Measurements from ENCODE around the gene MRAP.
"Not testable (repeated sequence)": the region's sequence is repeated elsewhere in the genome, so short reads cannot be mapped to it uniquely, and the experiment has no call there.

The MRAP gene

DNA sequence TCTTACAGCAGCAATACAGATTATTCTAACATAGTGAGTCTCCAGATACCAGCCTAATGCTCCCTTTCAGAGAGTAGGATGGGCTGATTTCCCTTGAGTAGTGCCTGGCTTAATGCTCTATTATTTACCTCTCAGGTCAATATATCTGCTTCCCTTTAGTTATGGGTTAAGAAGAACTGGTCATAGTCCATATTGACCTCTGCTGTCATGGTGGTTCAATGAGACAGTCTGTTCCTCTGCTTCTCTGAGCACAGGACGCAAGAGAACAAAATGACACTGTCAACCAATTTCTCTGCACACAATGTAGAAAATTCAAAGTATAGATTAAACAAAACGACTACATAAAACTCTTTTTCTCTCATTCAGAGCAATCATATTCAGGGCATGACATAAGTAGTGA, 2.9 kb downstream of the MRAP start:
- DNase-seq = no peak

DNA sequence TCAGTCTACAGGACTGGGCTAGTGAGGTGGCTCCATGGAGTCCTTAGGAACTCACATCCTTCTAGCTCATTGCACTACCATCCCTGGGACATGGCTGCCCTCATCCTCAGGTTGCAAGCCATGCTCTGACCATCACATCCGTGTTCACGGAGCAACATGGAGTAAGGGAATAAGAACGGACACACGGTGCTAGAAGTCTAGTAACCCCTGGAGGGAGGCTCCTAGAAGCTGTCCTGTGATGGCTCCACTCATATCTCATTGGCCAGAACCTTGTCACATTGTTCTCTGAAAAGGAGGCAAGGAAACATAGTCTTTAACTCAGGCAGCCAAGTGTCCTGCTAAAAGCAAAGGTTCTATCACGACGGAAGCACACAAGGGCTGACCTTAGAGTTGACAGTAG, 3.9 kb downstream of the MRAP start:
- DNase-seq = no peak

DNA sequence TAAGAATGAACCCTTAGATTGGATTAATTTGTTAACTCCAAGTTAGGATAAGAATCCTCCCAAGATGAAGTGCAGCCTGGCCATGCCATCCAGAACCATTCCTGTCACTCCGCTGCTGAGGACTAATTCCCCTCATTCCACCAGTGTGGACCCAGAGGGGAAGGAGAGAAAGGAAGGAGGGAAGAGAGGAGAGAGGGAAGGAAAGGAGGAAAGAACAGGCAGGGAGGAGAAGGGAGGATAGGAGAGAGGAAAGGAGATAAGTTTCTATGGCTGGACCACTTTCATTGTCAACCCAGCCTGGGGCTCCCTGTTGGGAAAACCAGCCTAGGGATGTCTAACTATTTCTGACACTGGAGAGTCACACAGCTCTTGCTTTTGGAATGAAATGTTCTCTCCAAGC, 4.7 kb downstream of the MRAP start:
- DNase-seq = no peak

DNA sequence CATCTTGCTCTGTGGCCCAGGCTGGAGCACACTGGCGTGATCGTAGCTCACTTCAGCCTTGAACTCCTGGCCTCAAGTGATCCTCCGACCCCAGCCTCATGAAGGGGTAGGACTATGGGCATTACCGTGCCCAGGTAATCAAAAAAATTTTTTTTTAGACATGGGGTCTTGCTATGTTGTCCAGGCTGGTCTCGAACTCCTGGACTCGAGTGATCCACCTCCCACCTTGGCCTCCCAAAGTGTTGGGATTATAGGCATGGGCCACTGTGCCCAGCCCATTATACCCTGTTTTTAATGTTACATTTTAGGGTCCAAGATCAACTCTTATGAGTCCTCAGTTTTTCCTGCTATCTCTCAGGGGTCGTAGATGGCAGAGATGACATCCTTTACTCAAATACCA, 6.3 kb downstream of the MRAP start:
- DNase-seq = no peak

DNA sequence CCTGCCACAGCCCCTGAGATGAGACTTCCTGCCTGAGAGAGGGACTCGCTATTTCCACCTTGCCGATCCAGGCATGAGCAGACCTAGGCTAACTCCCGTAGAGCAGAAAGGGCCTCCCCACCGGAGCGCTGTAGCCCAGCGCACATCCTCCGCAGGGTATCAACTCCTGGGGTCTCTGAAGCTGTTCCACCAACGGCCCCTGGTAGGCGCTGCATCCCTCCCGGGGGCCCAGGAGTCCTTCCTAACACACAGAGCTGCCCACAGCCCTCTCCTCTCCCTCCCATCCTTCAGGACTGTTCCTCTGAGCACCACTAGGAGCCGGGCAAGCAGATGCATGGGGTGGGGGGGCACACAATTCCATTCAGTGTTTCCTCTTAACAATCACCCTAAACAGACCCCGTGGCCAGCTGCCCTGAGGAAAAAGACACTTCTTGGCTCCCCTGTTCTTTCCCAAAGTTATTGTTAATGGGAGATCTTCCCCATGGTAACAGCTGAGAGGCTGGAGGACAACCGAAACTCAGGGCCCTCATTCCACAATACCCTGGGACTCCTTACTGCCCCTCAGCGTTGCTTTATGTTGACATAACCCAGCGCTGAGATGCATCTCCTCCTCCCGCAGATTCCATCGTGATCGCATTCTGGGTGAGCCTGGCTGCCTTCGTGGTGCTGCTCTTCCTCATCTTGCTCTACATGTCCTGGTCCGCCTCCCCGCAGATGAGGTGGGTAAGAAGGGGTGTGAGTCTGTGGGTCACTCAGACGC, 7.5 kb downstream of the MRAP start:
- DNase-seq = no peak

DNA sequence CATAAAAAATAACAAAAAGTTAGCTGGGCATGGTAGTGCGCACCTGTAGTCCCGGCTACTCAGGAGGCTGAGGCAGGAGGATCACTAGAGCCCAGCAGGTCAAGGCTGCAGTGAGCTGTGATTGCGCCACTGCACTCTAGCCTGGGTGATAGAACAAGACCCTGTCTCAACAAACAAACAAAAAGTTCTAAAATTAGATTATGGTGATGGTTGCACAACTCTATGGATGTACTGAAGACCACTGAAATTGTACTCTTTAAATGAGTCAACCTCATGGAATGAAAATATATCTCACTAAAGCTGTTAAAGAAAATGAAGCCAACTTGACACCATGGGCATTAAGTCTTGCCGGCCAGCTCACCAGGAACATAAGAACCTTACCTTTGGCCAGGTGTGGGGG, 9.1 kb downstream of the MRAP start:
- no peak for DNase-seq

DNA sequence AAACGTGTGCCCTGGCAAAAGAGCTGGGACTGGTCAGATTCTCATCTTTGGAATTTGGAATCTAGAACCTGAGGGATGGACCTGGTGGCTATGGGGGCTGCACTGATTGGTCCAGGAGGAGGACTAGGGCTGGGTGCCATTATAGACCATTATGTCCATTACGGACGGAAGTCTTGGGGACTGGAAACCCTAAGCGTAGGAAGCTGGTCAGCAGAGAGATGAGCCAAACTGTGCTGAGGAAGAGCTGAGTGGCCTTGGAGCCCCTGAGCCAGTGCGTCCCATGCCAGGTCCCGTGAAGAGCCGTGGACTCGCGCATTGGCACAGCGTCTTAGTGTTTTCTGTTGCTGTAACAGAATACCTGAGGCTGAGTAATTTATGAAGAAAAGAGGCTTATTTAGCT, 10.0 kb downstream of the MRAP start:
- no peak for DNase-seq

DNA sequence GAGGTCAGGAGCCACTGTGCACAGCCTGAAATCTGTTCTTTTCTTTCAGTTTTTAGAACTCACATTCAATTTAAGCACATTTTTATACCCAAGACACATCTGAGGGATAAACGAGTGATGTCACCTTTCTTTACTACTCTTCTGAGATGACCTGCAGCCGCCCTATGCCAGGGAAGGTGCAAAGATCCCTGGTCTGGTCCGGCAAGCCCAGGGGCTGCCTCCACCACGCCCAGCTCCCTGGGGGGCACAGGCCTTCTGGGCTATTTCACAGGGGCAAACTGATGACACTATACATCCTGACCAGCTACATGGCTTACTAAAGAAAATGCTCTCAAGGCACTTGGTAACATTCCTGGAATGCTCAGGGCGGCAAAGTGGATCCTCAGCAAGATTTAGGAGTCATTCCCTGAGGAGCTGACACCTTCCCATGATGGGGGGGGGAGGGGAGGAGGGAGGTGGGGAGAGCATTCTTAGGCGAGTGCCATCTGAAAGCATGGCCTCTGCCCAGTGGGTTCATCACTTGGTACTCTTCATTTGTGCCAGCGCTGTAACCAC, 11.3 kb downstream of the MRAP start:
- no peak for DNase-seq

DNA sequence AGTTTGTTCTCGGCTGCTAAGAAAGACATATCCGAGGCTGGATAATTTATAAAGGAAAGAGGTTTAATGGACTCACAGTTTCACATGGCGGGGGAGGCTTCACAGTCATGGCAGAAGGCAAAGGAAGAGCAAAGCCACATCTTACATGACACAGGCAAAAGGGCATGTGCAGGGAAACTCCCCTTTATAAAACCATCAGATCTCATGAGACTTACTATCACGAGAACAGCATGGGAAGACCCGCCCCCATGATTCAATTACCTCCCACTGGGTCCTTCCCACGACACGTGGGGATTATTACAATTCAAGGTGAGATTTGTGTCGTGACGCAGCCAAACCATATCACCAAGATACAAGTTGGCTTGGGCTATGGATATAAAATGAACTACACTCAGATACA, 12.3 kb downstream of the MRAP start:
- not testable (repeated sequence) for DNase-seq

DNA sequence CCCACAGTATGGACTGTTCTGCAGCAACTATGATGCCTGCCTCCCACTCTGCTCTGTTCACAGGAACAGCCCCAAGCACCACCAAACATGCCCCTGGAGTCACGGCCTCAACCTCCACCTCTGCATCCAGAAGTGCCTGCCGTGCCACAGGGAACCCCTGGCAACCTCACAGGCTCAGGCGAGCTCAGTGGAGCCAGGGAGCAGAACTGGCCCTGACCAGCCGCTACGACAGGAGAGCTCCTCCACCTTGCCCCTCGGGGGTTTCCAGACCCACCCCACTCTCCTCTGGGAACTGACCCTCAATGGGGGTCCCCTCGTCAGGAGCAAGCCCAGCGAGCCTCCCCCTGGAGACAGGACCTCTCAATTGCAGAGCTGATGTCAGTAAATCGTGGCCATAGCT, 13.0 kb downstream of the MRAP start:
- no peak for DNase-seq

DNA sequence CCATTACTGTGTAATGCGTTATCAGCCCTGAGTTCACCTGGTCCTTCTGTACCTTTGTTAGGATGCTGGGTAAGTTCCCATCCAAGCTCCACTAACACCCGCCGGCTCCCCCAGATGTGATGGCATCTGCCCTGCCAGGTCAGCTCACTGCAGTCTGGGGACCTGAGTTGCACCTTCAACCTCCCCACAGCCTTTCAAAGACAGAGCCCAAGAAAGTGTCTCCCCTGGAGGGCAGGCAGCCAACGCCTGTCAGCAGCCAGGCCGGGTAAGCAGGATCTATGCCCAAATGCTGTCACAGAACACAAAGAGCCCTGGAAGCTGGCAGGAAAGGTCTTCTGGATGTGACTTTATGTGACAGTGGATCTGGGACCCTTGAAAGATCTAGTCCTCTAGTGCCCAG, 13.7 kb downstream of the MRAP start:
- DNase-seq = no peak

DNA sequence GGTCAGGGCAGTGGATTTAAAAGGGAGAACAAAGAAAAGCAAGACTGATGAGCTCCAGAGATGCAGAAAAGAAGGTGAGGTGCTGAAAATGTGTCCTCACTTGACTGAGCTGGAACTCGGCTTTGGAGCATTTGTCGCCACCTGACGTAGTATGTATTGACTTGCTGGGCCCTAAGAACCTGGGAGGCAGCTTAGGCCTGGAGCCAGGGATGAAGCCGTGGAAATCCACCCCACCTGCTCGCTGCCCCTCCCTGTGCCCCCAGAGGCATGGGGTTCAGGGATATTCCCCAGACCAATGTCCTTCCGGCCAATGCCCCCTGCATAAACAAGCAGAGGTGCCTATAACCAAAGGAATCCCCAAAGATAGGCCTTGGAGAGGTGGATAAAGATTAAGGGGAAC, 14.3 kb downstream of the MRAP start:
- DNase-seq = no peak

DNA sequence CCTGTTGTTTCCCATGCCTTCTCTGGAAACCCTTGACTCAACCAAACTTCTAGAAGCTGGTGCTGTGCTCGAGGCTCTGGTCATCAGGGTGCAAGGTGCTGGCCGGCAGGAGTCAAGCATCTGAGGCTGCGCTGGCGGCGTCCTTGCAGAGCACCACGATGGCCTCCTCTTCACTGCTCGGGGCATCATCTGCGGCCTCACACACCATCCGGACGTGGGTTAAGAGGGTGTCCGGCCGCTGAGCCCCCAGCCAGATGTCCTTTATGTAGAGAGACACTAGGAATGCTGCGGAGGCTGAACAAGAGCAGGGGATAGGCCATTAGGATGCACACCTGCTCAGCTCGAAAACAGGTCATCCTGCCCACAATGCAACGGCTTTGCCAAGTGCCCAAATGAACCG, 16.2 kb downstream of the MRAP start:
- no peak for DNase-seq

DNA sequence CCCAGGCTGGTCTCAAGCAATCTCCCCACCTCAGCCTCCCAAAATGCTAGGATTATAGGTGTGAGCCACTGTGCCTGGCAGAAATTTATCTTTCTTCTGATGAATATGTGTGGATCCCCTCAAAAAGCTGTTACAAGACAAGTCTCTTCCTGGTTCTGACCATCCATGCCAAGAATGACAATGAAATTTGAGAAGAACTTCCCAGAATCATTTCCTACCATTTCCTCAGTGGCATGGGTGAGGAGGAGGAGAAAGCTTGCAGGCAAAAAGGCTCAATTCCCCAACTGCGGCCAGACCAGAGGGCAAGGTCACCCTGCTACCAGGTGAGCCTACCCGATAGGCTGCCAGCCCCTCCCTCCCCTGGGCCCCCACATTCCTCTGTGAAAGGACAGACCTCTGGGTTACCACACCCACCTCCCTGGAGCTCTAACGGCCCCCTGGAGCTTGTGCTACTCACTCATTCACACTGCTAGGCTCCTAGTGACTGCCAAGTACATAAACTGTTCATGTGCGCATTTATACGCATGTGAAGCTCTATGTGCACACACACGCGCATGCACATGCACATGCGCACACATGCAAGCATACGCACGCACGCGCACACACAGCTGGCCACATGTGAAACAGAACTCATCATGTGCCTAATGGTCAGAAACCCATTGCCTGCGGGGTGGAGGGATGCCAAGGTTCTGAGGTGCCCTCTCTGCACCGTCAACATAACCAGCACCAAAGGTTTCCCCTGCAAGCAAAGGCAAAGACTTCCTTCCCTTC, 17.0 kb downstream of the MRAP start:
- no peak for DNase-seq

DNA sequence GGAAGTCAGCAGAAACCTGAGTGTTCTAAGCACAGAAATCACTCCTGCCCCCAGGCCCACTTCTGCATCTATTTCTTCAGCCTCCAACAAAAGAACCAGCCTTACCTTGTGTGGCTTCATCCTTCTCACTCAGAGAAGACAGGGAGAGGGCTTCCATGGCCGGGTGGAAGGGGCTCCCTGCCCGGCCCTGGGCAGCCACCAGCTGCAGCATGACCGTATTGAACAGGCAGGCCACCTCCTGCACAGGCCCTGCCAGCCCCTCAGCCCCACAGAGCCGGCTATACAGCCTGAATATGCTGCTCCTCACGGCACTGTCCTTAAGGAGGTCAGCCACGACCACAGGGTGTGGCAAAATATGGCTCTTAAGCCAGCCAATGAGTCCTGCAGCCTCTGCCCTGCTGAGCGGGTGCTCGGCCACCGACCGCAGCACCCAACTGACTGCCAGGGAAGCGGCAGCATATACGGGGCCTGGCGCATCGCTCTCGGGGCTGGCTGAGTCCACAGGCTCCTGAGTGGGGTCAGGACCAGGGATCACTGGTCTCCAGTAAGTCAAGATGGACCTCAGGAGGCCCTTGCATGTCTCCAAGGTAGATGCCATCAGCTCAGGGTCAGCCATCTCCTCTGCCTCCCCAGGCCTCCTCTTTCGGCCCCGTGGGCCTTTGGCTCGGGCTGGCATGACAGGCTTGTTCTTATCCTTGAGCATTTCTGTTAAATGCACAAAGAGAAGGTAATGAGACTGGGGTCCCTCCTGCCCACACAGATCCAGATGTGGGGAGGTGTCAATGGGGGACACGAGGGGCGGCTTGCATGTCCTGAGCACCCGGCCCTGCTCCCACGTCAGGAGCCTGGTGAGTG, 17.9 kb downstream of the MRAP start:
- no peak for DNase-seq

DNA sequence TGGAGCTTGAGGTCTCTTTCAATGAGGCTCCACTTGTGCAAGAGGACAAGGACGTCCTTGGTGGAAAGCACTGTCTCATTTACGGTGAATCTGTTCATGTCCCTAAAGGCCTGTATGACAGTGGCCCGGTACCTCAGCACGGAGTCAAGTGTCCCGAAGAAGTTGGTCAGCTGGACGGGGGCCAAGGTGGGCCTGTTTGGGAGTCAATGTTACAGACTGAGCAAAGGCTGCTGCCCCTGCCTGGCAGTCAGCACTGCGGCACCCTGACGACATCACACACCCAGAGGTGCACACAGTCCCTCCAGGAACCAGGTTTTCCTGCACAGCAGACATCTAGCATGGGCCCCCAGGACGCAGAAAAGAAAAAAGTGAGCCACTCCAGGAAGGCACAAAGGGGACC, 19.1 kb downstream of the MRAP start:
- no peak for DNase-seq

DNA sequence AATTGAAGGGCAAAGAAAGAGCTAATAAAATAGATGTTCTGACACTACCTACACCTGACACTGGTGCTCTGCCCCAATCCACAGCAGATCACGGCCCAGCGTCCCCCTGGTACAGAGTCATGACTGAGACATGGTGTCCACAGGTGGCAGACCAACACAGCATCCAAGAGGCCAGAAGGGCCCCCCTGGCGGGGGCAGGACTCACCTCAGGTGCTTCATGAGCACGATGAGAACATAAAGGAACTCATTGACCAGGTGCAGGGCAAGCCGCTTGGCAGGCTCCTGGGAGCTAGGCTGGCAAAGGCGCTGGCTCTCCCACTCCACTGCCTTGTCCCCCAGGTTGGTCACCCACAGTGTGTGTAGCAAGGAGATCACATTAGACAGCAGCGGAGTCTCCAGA, 20.4 kb downstream of the MRAP start:
- no peak for DNase-seq

DNA sequence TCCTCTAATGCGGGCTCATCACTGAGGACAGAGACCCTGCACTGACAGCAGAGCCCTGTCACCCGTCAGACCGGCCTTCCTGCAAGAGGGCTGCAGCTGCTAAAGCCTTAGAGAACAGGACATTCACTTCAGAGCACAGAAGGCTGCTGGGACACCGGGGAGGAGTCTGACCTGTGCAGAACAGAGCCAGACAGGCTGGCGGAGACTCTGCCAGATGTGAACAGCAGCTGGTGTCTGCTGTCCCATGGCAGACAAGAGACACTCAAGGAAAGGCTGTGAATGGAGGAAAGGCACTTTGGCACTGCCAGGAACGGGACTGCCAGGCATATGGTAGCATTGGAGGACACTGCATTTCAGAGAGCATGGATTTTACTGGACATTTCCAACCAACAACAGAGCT, 21.4 kb downstream of the MRAP start:
- DNase-seq = no peak

DNA sequence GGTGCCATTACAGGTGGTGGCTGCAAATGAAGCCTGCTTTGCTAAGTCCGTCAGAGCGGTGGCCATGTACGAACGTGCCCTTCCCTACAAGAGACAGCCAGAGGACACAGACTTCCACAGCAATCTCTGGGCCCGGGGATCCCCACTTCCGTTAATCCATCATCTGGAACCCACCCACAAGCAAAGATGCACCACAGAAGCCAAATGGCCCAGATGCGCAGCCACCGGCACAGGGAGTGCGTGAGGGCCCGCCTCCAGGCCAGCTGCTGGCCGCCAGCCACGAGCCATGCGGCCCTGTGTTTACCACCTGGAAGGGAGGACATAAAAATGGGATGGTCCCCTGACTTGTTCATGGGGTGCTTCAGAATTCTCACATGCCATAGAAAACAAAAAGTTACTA, 22.1 kb downstream of the MRAP start:
- DNase-seq = no peak

DNA sequence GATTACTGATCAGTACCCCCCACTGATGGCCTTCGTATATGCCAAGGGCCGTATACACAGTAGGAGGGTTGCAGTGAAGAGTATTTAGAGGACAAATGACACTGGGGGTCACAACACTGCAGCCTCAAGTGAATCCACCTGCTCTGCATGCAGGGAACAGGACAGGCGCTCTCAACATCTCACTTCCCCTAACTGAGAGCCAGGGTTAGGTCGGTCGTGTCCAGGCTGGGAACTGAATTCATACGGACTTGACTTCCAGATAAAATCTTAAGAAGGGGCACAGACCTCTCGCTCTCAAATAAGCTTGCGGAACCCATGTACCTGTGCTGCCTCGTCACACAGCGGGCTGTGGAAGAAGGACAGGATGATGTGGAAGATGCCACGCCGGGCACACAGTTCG, 22.8 kb downstream of the MRAP start:
- no peak for DNase-seq

DNA sequence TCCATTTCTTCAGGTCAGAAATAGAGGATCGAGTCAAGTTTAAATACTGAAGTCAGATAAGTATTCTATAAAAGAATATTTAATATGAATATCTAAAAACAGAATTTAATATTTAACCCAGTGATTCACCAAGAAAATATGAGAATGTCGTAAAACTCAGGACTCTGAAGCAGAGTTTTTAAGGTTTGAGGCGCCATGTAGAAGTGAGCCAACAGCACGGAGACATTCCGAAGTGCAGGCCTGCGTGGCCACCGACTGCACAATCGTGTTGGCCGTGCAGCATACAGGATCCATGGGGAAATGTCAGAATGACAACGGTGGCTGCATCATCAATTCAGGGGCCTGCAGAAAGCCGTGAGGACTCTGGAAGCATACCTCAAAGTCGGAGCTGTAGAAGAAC, 23.4 kb downstream of the MRAP start:
- DNase-seq = no peak

DNA sequence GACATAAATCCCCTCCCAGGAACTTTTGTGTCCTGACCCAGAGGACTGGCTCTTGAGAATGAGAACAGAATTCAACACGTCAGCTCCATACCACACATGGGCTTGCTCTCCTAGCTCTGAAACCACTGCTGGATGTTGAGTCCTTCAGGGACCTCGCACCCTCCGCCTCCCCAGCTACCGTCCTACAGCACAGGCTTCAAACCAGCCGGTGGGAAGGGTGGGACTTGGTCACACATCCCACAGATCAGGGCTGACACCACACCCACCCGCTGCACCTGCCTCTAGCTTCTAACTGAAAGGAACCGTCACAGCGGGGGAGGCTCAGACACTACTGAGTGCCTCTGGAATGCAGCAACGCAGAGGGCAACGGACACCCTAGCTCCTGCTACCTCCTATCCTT, 24.0 kb downstream of the MRAP start:
- no peak for DNase-seq

DNA sequence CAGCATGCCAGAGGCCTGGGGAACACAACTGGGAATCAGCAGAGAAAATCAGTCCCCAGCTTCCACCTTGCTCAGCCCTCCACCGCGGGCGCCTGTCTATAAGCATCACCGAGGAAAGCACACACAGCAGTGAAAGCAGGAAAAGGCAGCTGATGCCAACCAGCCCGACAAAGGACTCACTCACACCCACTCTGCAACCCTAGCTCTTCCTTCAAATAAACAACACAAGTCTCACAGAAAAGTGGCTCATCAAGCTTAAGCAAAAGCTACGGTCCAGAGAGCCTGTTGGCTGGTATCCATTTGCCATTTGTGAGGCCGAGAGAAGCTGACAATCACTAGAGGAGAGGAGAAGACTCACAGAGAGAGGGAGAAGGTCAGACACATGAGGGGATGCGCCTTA, 27.1 kb downstream of the MRAP start:
- no peak for DNase-seq

DNA sequence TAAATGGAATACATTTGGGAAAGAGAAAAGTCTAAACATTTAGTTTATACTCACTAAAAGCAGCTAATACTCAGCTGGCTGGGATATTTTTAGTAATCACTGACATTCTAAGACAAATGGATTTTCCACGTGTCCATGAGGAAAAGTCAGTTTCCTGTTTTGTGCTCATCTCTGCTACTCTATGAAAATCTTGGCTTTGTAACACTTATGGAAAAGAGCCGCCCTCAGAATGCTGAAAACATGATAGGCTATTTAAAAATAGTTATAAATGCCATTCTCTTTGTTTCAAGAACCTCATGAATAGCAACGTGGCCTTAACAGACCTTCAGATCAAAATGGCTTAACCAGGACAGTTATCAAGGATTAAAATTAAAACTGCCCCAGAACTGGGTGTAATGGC, 29.9 kb downstream of the MRAP start:
- no peak for DNase-seq
